ENCODE data around the gene C4A.

DNA sequence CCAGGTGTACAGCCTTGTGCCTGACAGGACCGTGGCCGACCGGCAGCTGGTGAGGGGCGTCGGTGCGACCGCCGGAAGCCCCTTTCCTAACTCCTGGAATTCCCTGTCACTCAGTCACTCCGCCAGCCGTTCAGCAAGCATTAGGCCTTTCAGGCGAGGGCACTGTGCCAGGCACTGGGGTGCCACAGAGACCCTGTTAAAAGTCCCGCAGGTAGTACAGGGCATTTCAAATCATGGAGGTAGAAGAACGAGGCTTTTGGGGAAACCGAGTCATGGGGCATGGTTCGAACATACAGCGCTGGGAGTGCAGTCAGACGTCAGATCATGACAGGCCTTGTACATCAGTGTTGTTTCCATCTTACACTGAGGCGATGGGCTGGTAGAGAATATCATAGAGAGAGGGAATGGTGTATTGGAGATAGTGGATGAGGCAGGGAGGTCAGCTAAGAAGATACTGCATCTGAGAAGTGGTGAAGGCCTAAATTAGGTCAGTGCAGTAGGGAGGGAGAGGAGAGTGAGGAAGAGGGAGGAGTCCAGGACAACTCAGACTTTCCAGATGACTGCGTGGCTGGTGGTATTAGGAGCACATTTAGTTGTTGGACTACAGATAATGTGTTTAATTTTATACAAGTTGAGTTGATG lies 9.0 kb upstream of the C4A start:
- TF ChIP-seq POLR2A (IDR thresholded peaks at IDR 0.05; ENCODE audit: low read length) (peak; percentile 60), GATA1 (IDR thresholded peaks at IDR 0.05; ENCODE audit: low read depth, low read length) (no peak)

Data from erythroblast (primary cell).